Left renal cortex interstitium (tissue), 4 donors: ENCODE data around the gene EDN2. TPM values are rescaled to one million over a fixed set of nuclear protein-coding genes. Genes with fewer than 3 reads are reported as not detected.
A peak's percentile ranks its signal among the peaks of the same experiment; 100 is the strongest.

Experiments used
- DNase-seq, 4 donors: peaks; one replicate each; pipeline ENCODE4 v3.0.0-alpha.2; 2013; ENCODE audit warnings: low read depth in 4 of 4, low spot score in 2 of 4, missing footprints in 1 of 4
- polyA plus RNA-seq, 4 donors: library from polyadenylated mRNA; unstranded; fragments of 120-200 nt; gene quantifications; one replicate each; pipeline ENCODE4 v1.2.1, GENCODE V29; 2013; ENCODE audit not compliant: insufficient read length in 4 of 4

The EDN2 gene
- polyA plus RNA-seq, 4 donors, result 0.95 to 4.8 (median 3.4) TPM

DNA sequence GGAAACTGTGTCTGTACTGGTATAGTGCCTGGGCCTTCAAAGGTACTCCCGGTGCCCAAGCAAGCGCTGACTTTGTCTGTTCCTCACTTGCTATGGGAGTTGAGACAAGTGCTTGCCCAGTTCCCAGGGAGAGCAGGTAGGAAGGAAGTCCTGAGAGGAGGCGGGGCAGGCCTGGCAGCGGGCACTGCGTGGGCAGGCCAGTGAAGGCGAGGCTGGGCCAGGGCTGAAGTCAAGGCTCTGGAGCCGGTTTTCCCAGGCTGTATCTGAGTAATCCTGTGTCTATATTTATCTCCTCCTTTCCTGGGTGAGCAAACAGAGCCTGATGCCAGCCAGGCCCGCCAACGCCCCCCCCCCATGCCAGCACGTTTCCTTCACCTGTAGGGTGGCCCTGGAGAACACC is 15.9 kb upstream of the EDN2 start:
- DNase-seq, result no peak

DNA sequence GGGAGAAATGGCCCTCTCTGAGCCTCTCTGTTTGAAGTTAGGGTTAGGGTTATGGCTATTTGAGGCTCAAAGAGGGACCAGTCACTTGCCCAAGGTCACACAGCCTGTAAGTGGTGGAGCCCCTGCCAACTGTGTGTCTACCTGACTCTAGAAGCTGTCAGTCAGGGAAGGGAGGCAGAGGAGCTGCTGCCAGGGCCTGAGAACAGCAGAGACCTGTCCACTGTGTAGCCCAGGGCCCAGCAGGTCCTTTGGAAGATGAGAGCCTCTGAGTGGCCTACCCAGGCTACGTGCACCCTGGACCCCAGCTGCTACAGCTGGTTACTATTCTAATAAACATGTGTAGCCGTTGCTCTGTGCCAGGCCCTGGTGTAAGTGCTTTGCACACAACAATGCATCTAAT is 15.1 kb upstream of the EDN2 start:
- DNase-seq, result no peak

DNA sequence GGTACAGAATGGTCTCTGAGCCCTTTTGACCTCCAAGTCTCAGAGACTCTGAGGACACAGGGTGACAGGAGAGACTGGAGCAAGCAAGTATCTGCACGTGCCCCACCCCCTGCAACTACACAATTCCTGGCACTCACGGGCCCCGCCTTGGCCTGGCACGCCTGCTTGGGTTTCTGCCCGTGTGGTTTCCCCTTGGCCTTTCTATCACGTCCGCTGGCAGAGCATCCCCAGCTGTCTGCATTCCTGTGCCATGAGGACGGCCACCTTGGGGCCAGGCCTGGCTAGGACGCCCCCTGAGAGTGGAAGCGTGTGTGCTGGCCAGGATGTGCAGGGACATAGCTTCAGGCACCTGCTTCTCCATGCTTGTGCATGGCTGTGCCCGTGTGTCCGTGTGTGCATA is 14.3 kb upstream of the EDN2 start:
- DNase-seq, result no peak

DNA sequence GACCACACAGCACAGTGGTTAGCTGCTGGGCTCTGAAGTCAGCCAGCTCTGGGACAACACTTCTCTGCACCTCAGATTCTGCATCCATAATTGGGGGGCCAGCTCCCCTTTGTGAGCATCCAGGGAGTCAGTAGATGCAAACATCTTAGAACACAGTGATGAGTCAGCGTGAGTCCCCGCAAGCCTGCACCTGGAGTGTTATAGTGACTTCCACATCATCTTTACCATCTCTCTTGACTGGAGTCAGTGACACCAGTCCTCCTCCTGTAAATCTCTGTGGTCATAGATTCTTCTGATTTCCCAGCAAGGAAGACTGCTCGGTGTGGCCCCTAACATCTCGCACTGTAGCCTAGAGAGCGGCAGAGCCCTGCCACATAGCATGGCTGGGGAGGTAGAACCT is 13.9 kb upstream of the EDN2 start:
- no peak for DNase-seq

DNA sequence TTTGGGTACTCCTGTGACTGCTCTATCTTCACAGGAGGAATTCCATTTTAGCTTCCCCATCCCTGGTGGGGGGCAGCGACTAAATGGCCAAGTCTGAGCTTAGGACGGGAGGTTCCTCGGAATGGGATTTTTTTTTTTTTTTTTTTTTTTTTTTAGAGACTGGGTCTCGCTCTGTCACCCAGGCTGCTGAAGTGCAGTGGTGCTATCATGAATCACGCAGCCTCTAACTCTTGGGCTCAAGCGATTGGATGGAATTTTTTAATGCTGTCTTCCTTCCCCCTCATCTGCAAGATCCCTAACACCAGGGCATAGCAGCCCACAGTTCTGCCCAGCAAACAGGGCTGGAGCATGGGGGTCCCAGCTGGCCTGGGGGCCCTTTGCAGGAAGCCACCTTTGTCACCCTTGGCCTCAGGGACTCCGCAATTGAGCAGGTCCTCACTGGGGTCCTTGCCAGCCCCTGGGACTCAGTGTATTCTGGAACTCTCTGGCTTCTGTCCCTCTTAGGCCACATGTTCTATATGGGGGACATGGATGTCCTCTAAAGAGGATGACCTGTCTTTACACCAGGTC is 13.1 kb upstream of the EDN2 start:
- no peak for DNase-seq

DNA sequence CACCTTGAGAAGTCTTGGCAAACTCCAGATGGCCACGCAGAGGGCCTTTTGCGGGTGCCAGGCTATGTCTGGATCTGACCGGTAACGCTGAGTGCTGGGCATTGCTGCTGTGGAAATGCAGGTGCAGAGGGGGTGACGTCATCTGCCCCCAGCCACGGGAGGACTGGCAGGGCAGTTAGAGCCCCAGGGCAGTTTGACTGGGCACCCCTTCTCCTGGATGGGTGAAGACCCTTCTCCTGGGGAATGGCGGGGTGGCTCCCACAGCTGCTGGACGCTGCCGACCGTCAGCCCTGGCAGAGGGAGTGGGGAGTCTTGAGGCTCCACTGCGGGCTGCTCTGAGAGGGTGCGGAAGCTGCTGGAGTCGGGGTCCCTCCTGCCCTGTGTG is 12.6 kb upstream of the EDN2 start:
- DNase-seq, result no peak

DNA sequence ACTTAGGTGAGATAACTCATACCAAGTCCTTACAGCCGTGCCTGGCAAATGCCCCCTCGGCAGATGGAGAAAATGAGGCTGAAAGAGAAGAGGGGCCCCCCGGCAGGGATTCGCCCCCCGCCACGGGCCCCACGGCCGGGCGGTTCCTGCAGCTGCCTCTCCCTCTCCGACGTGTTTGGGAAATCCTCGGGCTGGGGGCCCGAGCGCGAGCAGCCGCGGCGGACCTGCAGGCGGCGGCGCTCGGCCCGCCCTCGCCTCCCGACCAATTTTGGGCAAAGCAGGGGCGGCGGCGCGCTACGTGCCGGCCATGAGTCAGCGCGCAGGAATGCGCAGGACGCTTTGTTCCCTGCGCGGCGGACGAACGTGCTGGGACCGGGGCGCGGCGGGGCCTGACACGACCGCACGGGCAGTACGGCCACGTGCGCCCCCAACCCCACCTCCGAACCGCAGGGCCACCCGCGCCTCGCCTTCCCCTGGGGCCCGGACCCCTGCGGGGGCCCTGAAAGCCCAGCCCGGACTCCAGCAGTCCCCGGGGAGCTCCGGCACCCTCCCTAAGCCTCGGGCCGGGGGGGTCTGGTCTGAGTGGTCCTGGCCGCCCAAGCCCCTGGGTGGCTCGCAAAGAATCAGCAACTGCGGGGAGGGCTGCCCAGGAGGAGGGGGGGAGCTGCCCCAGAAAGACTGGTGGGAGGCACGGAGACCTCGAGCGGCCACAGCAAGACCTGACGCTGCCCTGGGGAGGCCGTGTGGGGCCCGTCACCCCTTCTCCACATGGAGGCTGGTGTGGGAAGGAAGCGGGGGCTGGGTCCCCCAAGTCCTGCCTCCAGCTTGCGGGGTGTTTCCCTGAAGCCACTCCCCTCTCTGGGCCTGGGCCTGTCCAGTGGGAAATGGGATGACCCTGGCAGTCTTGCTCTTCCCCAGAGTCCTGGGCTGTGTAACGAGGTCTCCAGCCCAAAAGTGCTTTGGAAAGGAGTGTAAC is 11.9 kb upstream of the EDN2 start:
- peak in 1 of 4 donors; percentile 75 for DNase-seq

DNA sequence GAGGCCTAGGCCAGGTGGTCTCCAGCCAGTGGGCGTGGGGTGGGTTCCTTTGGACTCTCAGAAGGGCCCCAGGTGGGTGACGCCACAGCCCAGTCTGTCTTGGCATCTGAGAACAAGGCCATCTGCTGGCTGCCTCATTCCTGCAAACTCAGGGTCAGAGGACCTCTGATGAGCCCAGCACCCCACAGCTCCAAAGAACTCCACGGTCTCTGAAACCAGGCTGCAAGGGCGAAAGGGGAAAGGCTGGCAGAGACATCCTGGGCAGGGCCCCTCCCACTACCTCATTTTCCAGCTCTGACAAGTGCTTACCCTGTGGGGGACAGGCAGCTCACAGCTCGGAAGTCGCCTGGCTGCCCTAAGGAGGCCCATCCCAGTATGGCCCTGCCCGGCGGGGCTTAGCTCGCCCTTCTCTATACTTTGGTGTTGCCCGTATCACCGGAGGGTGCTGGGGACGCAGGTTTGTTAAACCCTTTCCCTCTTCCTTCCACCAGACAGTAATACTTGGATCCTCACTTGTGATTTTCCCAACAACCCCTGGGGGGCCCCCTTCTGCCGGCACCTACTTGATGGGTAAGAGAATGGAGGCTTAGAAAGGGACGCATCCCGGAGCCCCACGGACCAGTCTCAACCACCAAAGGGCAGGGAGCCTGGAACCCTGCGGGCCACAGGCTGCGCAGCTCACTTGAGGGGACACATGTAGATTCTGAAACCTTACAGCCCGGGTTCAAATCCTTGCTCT is 10.9 kb upstream of the EDN2 start:
- DNase-seq, result no peak

DNA sequence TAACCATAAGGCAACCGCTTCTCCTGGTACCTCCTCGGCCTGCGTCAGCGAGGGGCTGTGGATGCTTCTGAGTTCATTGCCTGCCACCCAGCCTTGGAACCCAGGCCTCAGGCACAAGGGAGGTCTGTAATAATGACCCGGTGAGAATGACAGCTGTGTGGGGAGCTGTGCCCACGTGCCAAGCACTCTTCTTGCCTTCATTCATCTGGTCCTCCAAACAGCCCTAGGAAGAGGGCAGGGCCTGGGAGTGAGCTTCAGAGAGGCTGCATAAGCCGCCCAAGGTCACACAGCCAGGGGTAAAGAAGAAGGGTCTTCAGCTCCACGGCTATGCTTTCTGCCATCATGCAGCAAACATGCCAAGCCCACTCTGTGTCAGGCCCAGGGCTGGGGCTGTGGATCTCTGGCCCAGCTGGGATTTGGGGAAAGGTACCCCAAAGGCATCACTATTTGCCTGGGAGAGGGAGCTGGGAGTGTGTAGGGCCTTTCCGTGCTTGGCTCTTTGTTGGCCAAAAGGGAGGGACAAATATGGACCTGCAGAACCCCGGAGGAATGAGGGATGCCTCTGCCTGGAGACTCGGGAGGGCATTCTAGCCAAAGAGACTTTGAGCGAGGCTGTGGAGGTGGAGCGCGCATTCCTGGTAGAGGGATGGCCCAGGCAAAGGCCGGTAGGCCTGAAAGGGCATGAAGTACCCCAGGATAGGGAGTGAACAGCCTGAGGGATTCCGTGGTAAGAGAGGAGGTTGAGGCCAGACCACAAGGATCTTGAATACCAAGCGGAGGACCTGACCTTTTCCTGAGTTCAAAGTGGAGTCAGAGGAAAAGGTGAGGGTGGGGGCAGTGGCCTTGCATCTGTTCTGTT is 10.1 kb upstream of the EDN2 start:
- DNase-seq, result no peak

DNA sequence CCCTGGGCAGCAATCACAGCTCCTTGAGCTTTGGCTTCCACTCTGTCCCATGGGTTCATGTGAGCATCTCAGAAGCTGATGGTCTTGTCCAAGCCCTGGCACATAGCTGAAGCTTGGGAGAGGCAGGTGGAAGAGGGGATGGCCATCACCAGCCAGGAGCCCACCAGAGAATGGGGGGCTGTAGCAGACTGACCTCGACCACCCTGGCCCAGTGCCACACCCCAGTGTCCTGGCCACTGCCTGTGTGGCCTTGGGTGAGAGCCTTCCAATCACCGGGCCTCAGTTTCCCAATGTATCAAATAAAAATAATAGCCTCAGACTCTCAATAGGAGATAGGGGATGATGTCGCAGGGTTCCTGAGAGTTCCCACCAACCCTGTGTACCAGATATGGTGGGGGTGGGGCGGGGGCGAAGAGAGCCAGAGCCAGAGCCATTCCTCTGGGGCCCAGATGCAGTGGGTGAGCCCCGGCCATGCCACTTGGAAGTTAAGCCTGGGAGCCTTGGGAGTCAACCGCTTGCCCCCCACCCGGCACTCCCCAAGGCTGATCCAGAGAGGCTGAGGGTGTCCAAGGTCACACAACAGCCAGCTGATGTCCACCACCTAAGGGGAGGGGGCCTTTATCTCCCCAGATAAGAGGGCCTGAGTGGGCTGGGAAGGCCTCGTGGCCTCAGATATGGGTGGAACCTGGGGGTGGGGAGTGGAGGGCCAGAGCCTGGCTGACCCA is 9.3 kb upstream of the EDN2 start:
- DNase-seq, result no peak

DNA sequence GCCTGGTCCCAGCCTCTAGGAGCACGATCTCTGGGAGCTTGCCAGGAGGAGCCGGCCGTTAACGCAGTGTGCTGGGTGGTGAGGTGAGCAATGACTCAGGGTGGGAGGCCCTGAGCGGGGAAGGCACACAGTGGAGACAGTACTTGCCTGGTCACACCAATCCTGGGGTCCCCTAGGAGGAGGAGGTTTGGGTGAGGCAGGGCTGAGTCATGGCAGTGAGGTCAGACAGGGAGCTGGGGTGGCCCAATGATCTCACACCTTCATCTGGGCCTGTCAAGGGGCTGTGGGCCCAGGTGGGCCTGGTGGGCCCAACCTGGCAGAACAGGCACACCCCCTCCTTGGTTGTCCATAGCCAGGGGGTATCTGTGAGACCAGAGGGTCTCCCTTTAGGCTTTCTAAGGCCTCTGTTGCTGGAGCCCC is 8.6 kb upstream of the EDN2 start:
- no peak for DNase-seq

DNA sequence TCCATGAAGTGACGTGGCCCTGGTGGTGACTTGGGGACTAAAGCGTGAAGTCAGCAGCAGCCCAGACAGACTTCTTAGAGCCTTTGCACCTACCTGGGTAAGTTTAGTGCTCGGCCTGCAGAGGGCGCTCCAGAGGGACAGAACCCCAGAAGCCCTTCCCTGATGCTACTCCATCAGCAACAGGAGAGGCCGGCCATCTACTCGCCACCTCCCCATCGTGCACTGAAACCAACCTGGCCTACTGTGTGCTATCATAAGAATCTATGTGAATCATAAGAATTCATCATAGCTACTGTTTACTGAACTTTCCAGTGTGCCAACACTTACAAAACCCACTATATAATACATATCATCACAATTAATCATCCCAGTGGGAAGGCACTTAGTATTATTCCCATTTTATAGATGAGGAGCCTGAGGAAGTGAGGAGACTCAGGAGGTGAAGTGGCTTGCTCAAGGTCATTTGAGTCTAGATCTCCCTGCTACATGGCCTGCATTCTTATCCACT is 7.9 kb upstream of the EDN2 start:
- no peak for DNase-seq

DNA sequence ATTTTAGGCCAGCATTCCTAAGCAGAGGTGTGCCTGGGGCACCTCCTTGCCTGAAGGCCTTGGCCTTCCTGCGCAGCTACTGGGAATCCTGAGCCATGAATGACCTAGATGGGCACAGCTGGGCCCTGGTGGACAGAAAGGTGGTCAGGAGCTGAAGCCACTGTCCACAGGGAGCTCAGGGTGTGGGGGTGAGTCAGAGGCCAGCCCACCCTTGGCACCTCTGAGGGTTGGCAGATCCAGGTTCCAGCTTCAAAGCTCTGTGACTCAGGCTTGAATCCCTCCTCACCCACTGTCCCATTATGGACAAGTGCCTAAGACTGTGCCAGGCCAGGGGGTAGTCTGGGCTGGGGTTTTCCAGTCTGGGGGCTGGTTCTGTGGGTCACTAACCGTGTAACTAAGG is 6.4 kb upstream of the EDN2 start:
- no peak for DNase-seq

DNA sequence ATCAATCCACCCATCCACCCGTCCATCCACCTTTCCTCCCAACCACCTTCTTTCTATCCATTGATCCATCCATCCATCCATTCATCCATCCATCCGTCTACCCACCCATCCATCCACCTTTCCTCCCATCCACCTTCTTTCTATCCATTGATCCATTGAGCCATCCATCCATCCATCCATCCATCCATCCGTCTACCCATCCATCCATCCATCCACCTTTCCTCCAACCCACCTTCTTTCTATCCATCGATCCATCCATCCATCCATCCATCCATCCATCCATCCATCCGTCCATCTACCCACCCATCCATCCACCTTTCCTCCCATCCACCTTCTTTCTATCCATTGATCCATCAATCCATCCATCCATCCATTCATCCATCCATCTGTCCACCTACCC is 5.1 kb upstream of the EDN2 start:
- no peak for DNase-seq

DNA sequence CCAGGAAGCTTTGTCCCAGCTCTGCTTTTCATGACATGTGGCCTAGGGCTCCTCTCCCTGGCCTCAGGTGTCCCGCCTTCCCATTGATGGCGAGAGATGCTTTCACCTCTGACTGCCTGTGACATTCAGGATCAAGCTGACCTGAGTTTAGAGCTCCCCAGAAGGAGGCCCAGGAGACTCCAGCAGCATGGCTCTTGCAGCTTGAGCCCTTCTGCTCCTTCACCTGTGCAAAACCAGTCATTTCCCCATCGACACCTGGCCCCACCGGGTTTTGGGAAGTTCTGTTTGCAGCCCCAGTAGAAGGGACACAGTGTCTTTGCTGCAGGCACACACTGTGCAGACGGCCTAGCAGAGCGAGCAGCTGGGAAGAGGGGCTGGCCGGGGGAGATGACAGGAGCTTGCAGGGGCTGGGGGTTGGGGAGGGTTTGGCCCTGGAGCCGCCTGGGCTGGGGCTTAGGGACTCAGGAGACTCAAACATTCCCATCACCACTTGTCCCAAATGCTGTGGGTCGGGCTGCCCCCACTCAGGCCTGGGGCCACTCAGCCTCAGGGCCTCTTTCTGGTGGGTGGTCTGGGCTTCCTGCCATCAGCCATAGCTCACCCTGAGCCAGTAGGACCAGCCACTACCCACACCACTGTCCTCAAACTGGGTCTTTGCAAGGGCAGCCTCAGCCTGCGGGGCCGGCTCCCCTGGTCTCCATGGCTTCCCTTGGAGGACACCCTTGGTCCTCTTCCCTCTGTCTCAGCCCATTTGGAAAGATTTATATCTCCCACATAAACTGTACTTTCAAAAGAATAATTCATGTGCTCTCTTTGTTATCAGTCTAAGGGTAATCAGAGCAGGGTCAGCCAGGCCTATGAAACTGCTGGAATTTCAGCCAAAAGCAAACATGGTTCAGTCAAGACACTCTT is 3.8 kb upstream of the EDN2 start:
- DNase-seq, result no peak

DNA sequence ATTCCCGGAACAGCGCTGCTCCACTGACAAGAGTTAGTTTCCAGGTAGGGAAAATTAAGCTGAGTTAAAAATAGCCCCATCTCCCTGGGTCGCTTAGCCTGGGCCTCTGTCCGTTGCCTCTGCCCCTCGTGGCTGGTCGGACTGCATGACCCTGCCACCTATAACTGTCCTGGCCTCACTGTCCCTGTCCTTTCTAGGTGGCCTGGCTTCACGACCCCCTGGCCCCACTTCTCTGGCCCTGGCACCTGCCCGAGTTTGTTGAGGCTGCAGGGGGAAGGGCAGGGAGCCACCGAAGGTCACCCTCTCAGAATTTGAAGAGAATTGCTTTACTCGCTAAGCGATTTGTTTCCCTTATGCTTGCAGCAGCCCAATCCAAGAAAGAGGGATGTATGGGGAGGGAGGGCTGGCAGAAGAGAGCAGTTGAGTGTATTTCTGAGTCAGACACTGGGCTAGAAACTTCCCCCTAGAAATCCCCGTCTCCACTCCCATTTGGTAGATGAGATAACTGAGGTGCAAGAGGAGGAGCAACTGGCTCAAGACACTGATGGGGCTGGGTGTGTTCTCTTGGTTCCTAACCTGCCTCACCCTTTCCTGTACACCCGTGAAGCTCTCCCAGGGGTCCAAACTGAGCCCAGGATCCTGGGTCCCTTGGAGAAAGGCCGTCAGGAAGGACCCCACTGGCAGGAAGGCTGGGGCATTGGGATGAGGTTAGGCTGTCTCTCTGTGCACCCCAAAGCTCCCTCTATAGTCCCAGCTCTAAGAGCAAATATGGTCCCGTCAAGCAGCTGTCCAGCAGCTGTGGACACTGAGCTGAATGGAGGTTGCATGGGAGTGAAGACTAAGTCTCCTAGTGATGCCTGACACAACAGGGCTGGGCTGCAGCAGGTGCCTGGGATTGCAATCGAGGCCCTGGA is 2.9 kb upstream of the EDN2 start:
- DNase-seq, result no peak

DNA sequence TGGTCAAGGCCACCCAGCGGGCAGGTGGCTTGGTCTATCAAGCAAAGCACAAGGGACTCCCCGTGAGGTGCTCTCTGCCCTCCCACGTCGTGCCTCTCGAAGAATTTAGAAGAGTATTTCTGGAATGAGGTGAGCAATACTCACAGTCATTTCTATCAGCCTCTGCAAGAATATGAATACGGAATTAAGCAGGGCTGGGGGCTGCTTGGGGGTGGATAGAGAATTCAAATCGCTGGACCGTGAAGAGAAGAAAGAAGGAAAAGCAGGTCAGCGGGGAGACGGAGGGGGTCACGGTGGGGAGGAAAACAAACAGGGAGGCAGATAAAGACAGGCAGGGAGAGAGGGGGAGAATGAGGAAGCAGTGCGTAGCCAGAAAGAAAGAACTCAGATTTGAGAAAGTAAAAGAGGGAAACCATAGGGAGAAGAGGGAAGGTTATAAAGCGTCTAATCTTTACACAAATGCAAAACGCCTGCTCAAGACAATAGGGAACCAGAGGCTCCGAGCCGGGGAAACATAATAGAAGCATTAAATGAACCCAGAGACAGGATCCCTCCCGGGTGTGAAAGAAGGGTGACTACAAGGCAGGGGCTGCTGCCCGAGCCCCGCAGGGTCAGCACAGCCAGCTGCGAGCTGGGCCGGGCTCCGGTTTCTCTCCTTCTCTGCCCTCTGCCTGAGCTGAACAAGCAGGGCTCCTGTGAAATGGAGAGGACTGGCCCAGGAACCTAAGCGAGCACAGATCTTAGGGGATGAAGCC is 2.1 kb upstream of the EDN2 start:
- no peak for DNase-seq
